ENCODE data around the gene OSBPL7. TPM values are rescaled to one million over a fixed set of nuclear protein-coding genes. Genes with fewer than 3 reads are reported as not detected.

The OSBPL7 gene
- total RNA-seq, 1 donor from 2014 or later = 14.4 TPM

DNA sequence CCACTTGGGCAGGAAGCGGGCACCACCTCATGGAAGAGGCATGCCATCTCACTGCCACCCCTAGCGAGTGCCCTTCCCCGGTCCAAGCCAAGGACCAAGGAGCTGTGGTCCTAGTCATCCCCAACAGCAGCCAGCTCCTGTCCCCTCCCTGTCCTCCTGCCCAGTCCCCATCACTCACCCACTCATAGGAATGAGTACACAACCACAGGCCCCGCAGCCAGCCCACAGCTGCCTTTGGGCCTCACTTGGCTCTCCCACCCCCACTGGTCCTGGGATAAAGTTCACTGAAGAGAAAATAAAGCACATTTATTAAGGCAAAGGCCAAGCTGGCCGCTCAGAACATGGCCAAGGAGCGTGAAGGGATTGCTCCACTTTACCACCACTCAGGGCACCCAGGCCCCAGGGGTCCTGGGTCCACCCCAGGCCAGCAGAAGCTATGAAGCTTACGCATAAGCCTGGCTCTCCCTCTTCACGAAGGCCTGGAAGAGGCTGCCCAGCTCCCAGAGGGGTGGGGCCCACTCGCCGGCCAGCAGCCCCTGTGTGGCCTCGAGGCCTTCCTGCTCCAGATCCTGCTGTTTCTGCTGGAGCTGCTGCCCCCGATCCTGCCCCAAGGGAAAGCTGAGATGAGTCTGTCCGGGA lies 15.9 kb upstream of the OSBPL7 start:
- no peak for DNase-seq
- no peaks in the 10 kb centered on the region for H3K27me3 ChIP-seq
- ATAC-seq = no peak

DNA sequence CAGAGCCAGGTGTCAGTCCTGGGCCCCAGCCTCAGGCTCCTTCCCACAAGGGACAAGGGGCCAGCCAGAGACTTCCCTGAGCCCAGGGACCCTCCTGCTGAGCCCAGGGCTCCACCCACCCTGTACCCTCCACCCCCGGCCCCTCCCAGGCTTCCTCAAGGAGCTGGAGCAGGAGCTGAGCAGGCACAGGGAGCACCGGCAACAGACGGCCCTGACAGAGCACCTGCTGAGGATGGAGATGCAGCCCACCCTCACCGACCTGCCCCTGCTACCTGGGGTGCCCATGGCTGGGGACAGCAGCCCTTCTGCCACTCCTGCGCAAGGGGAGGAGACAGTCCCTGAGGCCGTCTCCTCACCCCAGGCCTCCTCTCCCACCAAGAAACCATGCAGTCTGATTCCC lies 15.0 kb upstream of the OSBPL7 start:
- intact Hi-C loops (cut with DNase I) = no loop called here
- Histone ChIP-seq H3K4me3 (no peak overlapping the region), H3K4me1 (peaks cover 28% of the 10 kb centered on the region), H3K36me3 (peaks cover 22% of the 10 kb centered on the region), H3K27me3 (no peaks in the 10 kb centered on the region), H3K9me3 (no peaks in the 10 kb centered on the region), H3K27ac (no peak overlapping the region)
- ATAC-seq (no peak), DNase-seq (no peak)
- TF ChIP-seq, protein P1, sequence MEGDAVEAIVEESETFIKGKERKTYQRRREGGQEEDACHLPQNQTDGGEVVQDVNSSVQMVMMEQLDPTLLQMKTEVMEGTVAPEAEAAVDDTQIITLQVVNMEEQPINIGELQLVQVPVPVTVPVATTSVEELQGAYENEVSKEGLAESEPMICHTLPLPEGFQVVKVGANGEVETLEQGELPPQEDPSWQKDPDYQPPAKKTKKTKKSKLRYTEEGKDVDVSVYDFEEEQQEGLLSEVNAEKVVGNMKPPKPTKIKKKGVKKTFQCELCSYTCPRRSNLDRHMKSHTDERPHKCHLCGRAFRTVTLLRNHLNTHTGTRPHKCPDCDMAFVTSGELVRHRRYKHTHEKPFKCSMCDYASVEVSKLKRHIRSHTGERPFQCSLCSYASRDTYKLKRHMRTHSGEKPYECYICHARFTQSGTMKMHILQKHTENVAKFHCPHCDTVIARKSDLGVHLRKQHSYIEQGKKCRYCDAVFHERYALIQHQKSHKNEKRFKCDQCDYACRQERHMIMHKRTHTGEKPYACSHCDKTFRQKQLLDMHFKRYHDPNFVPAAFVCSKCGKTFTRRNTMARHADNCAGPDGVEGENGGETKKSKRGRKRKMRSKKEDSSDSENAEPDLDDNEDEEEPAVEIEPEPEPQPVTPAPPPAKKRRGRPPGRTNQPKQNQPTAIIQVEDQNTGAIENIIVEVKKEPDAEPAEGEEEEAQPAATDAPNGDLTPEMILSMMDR (IDR thresholded peaks at IDR 0.05) = no peak

More for the DNA sequence above, 15.9 kb upstream of the OSBPL7 start:
- TF ChIP-seq, protein P1 (IDR thresholded peaks at IDR 0.05) = no peak
- H3K4me3 ChIP-seq = no peak overlapping the region
- no peak overlapping the region for H3K27ac ChIP-seq
- H3K9me3 ChIP-seq = no peaks in the 10 kb centered on the region
- peaks cover 22% of the 10 kb centered on the region for H3K36me3 ChIP-seq
- peaks cover 24% of the 10 kb centered on the region for H3K4me1 ChIP-seq
- intact Hi-C loops (cut with DNase I) = no loop called here

DNA sequence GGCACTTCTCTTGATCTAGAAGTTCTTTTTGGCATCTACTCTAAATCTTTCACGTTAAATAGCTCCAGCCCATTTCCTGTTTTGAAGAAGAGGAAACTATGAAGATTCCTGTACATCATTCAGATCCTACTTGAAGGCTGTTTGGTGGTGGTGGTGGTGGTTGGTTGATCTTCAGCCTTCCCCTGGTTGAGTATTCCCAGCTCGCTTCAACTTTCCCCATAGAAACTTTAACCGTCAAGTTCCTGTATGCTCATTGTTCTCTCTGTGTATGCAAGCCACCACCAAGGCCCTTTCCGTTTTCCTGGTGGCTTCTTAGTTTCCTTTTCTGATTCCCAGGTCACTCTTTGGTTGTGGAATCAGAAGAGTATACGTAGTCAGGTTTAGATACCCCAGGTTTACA lies 13.2 kb upstream of the OSBPL7 start:
- ATAC-seq (no peak), DNase-seq (no peak)
- peak overlapping the region; percentile 30 for H3K27ac ChIP-seq
- TF ChIP-seq, protein P1 (IDR thresholded peaks at IDR 0.05) = no peak
- no peaks in the 10 kb centered on the region for H3K9me3 ChIP-seq
- H3K36me3 ChIP-seq = peaks cover 22% of the 10 kb centered on the region
- H3K4me1 ChIP-seq = peaks cover 25% of the 10 kb centered on the region
- no peak overlapping the region for H3K4me3 ChIP-seq
- intact Hi-C loops (cut with DNase I) = no loop called here
- no peaks in the 10 kb centered on the region for H3K27me3 ChIP-seq

DNA sequence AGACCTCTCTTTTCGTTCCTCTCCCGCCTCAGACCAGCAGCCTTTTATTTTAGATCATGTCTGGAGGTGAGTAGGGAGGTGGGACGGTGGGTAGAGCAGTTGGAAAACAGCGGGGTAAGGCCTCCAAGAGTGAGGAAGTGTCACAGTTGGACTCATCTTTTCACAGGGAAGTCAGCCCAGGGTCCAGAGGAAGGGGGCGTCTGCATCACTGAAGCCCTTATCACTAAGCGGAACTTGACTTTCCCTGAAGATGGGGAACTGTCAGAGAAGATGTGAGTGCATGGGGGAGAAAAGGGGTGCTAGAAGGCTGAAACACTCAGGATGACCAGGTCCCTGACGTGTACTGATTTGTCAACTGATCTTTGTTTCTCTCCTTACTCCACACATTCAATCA lies 10.3 kb upstream of the OSBPL7 start:
- ATAC-seq (peak; percentile 30), DNase-seq (no peak)
- H3K9me3 ChIP-seq = no peaks in the 10 kb centered on the region
- H3K4me3 ChIP-seq = peak overlapping the region; percentile 77
- H3K27ac ChIP-seq = peak overlapping the region; percentile 81
- H3K4me1 ChIP-seq = peaks cover 23% of the 10 kb centered on the region
- H3K36me3 ChIP-seq = peaks cover 29% of the 10 kb centered on the region
- intact Hi-C loops (cut with DNase I) = no loop called here
- H3K27me3 ChIP-seq = no peaks in the 10 kb centered on the region
- TF ChIP-seq, protein P1 (IDR thresholded peaks at IDR 0.05) = no peak

DNA sequence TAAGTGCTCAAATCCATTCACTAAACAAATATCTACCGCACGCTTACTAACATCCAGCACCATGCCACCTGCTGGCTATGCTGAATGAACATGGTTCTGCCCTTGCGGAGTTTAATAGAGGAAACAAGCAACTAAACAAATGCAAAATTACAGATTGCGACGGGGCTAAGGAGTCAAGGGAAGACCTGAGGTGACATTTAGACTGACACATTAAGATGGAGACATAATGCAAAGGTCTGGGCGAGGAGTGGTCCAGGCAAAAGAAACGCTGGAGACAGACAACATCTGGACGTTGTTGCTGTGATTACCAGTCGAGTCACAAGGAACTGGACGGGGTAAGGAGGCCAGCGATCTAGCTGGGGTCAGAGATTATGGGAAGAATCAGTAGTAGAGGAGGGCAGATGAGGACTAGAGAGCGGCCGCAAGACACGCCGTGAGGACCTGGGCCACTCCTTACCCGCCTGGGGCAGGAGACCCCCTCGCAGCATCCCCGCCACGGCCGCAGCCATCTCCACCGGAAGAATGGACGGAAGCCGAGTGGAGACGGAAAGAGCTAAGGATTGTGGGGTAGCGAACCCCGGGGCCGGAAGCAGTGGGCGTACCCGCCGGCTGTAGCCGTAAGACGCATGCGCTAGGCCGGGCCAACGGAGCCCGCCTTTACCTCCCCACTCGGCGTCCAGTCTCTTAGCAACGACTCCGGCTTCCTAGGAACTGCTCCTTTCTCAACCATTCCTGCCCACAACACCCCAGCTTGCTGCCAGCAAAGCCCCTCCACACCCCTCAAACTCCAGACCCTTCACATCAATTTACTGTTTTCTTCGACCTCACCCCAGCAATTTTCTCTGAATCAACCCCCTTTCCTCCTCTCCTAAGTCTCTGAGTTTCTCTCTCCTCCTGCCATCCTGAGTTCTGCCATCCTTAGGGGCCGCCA lies 9.7 kb upstream of the OSBPL7 start, which contains the start of the genes LRRC46 and MRPL10:
TSS of gene LRRC46 (plus strand) at position 668 of the 931 bp plus-strand sequence. CDS start 320 bp downstream, outside the sequence.
TSS of gene MRPL10 (minus strand) at position 539 of the 931 bp plus-strand sequence. CDS start at position 509, 30 bp downstream.
- TF ChIP-seq, protein P1 (IDR thresholded peaks at IDR 0.05) = no peak
- Histone ChIP-seq H3K27me3 (no peaks in the 10 kb centered on the region), H3K4me1 (peaks cover 23% of the 10 kb centered on the region), H3K36me3 (peaks cover 35% of the 10 kb centered on the region), H3K4me3 (peak within 1 kb of the TSS; percentile 77), H3K27ac (peak within 1 kb of the TSS; percentile 81), H3K9me3 (no peaks in the 10 kb centered on the region)
- intact Hi-C loops (cut with DNase I) = no loop called here
- DNase-seq (peak; percentile 97), ATAC-seq (peak; percentile 98)
